Smooth muscle cell (in vitro differentiated cells): ENCODE data around the gene OR1L8. TPM values are rescaled to one million over a fixed set of nuclear protein-coding genes. Genes with fewer than 3 reads are reported as not detected.
"Not testable (repeated sequence)": the region's sequence is repeated elsewhere in the genome, so short reads cannot be mapped to it uniquely, and the experiment has no call there.

Source experiments
- DNase-seq: peaks from one replicate; lab custom pipeline; 2025; ENCODE audit not compliant: unreplicated experiment; lab: John Stamatoyannopoulos, UW
- H2AFZ ChIP-seq: fragments of 200-600 bp; sonication (generic); 2 replicates; pipeline ENCODE4 v1.6.0; 2016; ENCODE audit warnings: antibody characterized with exemption, low read depth, mild to moderate bottlenecking
- H3F3A ChIP-seq: fragments of 200-600 bp; sonication (generic); 2 replicates; pipeline ENCODE4 v1.6.0; 2017; ENCODE audit warnings: antibody characterized with exemption, low read depth
- H3K27ac ChIP-seq: fragments of 200-600 bp; sonication (generic); 2 replicates; pipeline ENCODE4 v1.5.1; 2016; ENCODE audit warnings: low read depth, mild to moderate bottlenecking
- H3K27me3 ChIP-seq: fragments of 200-600 bp; sonication (generic); 2 replicates; pipeline ENCODE4 v1.6.1; 2016; ENCODE audit warnings: low read depth, mild to moderate bottlenecking
- H3K36me3 ChIP-seq: fragments of 200-600 bp; sonication (generic); 2 replicates; pipeline ENCODE4 v1.5.1; 2016; ENCODE audit warnings: low read depth
- H3K4me1 ChIP-seq: fragments of 200-600 bp; sonication (generic); 2 replicates; pipeline ENCODE4 v1.5.1; 2016; ENCODE audit warnings: low read depth
- H3K4me2 ChIP-seq: fragments of 200-600 bp; sonication (generic); 2 replicates; pipeline ENCODE4 v1.6.0; 2016; ENCODE audit warnings: mild to moderate bottlenecking
- H3K4me3 ChIP-seq: fragments of 200-600 bp; sonication (generic); 2 replicates; pipeline ENCODE4 v1.5.1; 2016; ENCODE audit warnings: mild to moderate bottlenecking
- H3K79me2 ChIP-seq: fragments of 200-600 bp; sonication (generic); 2 replicates; pipeline ENCODE4 v1.6.0; 2016; ENCODE audit warnings: low read depth, mild to moderate bottlenecking
- H3K9ac ChIP-seq: fragments of 200-600 bp; sonication (generic); 2 replicates; pipeline ENCODE4 v1.6.0; 2016; ENCODE audit warnings: low read depth
- H3K9me3 ChIP-seq: fragments of 200-600 bp; sonication (generic); replicated peaks from 2 replicates; pipeline ENCODE4 v1.5.1; 2016; ENCODE audit warnings: low read depth
- H4K20me1 ChIP-seq: fragments of 200-600 bp; sonication (generic); 2 replicates; pipeline ENCODE4 v1.6.0; 2016; ENCODE audit warnings: low read depth
- WGBS: methylation state at CpG from one replicate; pipeline ENCODE4 v1.1.7; 2016; ENCODE audit warnings: low lambda C conversion rate; 5-methylcytosine and 5-hydroxymethylcytosine counted together
- polyA plus RNA-seq: library from polyadenylated mRNA; unstranded; fragments of >200 nt; fragmentation: Nextera tagmentation; extraction: Ambion mirVana; gene quantifications from 2 replicates; pipeline ENCODE4 v1.2.1, GENCODE V29; 2016
- total RNA-seq: library from RNA; depleted of rRNA; stranded (reverse); fragments of >200 nt; gene quantifications from 2 replicates; pipeline ENCODE4 v1.2.3, GENCODE V29; 2014
- TF ChIP-seq, protein P1 (sequence below): fragments of 200-600 bp; sonication (generic); IDR thresholded peaks from 2 replicates; pipeline ENCODE4 v1.5.1; 2017; ENCODE audit warnings: borderline replicate concordance, mild to moderate bottlenecking, antibody characterized with exemption; ENCODE audit not compliant: insufficient read depth, poor library complexity, severe bottlenecking

OR1L8 gene
- total and polyA plus RNA-seq, 2 experiments from 2014 or later: not detected

DNA sequence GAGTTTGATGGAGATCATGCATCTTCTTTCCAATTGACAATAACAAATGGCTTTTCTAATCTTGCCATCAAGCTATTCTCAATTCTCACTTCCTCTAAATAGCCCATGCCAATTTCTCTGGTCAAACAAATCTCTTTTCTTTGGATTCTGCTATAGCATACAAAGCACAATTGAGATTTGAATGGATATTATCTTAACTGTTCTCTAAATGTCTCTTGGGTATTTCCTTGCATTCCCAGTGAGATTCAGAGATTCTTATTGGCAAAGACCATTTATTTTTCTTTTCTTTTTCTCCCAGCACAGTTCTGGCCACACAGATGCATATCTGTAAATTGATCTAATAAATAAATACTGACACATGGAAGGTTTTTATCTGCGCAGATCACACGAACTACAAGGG lies 30.4 kb downstream of the OR1L8 start, which contains the start of gene OR1N2:
Gene OR1N2, plus strand, starts transcription at position 301 of the 400 bp plus-strand sequence. CDS start 100 bp downstream, outside the sequence.
- TF ChIP-seq, protein P1, sequence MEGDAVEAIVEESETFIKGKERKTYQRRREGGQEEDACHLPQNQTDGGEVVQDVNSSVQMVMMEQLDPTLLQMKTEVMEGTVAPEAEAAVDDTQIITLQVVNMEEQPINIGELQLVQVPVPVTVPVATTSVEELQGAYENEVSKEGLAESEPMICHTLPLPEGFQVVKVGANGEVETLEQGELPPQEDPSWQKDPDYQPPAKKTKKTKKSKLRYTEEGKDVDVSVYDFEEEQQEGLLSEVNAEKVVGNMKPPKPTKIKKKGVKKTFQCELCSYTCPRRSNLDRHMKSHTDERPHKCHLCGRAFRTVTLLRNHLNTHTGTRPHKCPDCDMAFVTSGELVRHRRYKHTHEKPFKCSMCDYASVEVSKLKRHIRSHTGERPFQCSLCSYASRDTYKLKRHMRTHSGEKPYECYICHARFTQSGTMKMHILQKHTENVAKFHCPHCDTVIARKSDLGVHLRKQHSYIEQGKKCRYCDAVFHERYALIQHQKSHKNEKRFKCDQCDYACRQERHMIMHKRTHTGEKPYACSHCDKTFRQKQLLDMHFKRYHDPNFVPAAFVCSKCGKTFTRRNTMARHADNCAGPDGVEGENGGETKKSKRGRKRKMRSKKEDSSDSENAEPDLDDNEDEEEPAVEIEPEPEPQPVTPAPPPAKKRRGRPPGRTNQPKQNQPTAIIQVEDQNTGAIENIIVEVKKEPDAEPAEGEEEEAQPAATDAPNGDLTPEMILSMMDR: no peak
- no peak within 1 kb of the TSS for H3K9ac ChIP-seq
- no peak within 1 kb of the TSS for H3K4me3 ChIP-seq
- no peak within 1 kb of the TSS for H2AFZ ChIP-seq
- no peaks in the 10 kb centered on the region for H4K20me1 ChIP-seq
- no peaks in the 10 kb centered on the region for H3K27me3 ChIP-seq
- H3K4me2 ChIP-seq: no peak within 1 kb of the TSS
- H3F3A ChIP-seq: no peaks in the 10 kb centered on the region
- no peaks in the 10 kb centered on the region for H3K4me1 ChIP-seq
- H3K36me3 ChIP-seq: no peaks in the 10 kb centered on the region
- peaks cover 3% of the 10 kb centered on the region for H3K9me3 ChIP-seq
- DNase-seq: no peak
- H3K27ac ChIP-seq: no peak within 1 kb of the TSS
- no peaks in the 10 kb centered on the region for H3K79me2 ChIP-seq
- 77% methylated on average over 2 of the region's 2 CpGs for WGBS

DNA sequence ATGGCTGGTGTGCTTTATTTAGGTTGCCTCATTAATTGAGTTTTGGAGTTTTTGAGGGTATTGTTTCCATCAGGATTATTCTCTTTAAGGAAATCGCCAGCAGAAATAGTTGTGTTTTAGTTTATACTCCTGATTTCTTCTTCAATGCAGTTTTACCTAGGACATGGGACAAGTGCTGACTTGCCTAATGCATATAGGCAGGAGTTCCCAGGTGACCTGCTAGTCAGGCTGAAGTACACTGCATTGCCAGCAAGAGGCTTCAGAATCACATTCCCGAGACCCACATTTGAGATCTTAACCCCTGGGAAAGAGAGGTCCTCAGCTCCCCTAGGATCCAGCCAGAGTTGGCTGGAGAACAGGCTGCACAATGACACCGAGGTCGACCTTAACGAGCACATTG lies 31.8 kb downstream of the OR1L8 start:
- no peaks in the 10 kb centered on the region for H3K4me1 ChIP-seq
- no peaks in the 10 kb centered on the region for H3K36me3 ChIP-seq
- peaks cover 3% of the 10 kb centered on the region for H3K9me3 ChIP-seq
- H3K9ac ChIP-seq: no peak overlapping the region
- no peak for DNase-seq
- WGBS: 67% methylated on average over 5 of the region's 5 CpGs
- no peaks in the 10 kb centered on the region for H3K27me3 ChIP-seq
- TF ChIP-seq, protein P1: no peak
- H3K27ac ChIP-seq: no peak overlapping the region
- H2AFZ ChIP-seq: no peak overlapping the region
- no peaks in the 10 kb centered on the region for H4K20me1 ChIP-seq
- no peaks in the 10 kb centered on the region for H3F3A ChIP-seq
- H3K4me2 ChIP-seq: no peak overlapping the region
- no peak overlapping the region for H3K4me3 ChIP-seq
- H3K79me2 ChIP-seq: no peaks in the 10 kb centered on the region

DNA sequence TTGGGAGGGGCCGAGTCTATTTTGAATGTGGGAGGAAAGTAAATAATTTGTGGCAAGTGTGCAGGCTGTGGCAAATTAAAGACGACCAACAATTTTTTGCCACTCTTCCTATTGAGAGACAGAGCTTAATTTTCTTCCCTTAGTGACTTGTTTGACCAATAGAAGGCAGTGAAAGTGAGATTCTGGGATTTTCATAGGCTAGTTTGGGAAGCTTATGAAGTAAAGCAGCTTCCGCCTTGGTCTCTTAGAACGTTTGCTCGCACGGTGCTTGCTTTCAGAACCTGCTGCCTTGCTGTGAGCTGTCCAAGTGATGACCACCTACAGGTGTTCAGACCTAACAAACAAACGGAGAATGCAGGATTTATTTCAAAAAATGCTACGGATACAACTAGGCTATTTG lies 37.0 kb downstream of the OR1L8 start:
- peaks cover 5% of the 10 kb centered on the region for H3K9me3 ChIP-seq
- 78% methylated on average over 8 of the region's 8 CpGs for WGBS
- H3K4me2 ChIP-seq: no peak overlapping the region
- DNase-seq: no peak
- H3K27ac ChIP-seq: no peak overlapping the region
- no peaks in the 10 kb centered on the region for H4K20me1 ChIP-seq
- no peaks in the 10 kb centered on the region for H3K4me1 ChIP-seq
- H3K79me2 ChIP-seq: no peaks in the 10 kb centered on the region
- H3K27me3 ChIP-seq: no peaks in the 10 kb centered on the region
- H2AFZ ChIP-seq: no peak overlapping the region
- H3K4me3 ChIP-seq: no peak overlapping the region
- H3K9ac ChIP-seq: no peak overlapping the region
- H3F3A ChIP-seq: no peaks in the 10 kb centered on the region
- TF ChIP-seq, protein P1: no peak
- no peaks in the 10 kb centered on the region for H3K36me3 ChIP-seq

DNA sequence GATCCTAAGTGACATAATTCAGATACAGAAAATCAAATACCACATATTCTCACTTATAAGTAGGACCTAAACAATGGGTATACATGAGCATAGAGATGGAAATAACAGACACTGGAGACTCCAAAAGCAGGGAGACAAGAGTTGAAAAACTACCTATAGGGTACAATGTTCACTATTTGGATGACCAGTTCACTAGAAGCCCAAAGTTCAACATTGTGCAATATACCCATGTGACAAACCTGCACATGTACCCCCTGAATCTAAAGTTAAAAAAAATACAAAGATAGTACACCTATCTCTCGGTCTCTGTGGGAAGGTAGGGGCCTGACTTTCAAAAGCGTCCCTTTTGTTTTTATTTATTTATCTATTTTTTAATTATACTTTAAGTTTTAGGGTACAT lies 44.4 kb downstream of the OR1L8 start:
- H3K36me3 ChIP-seq: no peaks in the 10 kb centered on the region
- H3K79me2 ChIP-seq: no peaks in the 10 kb centered on the region
- no peak overlapping the region for H3K4me3 ChIP-seq
- H4K20me1 ChIP-seq: no peaks in the 10 kb centered on the region
- H3K27ac ChIP-seq: no peak overlapping the region
- WGBS: 60% methylated on average over 2 of the region's 2 CpGs
- TF ChIP-seq, protein P1: no peak
- H3K27me3 ChIP-seq: no peaks in the 10 kb centered on the region
- H3K4me1 ChIP-seq: no peaks in the 10 kb centered on the region
- no peak overlapping the region for H3K4me2 ChIP-seq
- H3F3A ChIP-seq: no peaks in the 10 kb centered on the region
- H3K9ac ChIP-seq: no peak overlapping the region
- H3K9me3 ChIP-seq: peaks cover 6% of the 10 kb centered on the region
- no peak for DNase-seq
- no peak overlapping the region for H2AFZ ChIP-seq

DNA sequence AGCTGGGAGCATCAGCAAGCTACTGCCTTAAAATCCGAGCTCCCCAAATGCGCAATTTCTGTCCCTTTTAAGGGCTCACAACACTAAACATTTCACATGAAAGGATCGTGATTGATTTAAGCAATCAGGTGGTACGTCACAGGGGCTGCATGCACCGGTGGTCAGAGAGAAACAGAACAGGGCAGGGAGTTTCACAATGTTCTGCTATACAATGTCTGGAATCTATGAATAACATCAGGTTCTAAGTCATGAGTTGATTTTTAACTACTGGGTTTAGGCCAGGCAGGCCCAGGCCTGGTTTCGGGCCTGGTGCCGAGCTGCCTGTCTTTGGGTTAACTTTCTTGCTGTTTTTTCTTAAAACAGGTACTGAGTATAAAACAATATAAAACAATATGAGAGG lies 46.1 kb downstream of the OR1L8 start:
- not testable (repeated sequence) for H3K4me2 ChIP-seq

More for the DNA sequence above, 46.1 kb downstream of the OR1L8 start:
- not testable (repeated sequence) for H3K9me3 ChIP-seq, H4K20me1 ChIP-seq, H3K9ac ChIP-seq, H3F3A ChIP-seq, H3K36me3 ChIP-seq, H2AFZ ChIP-seq, H3K27me3 ChIP-seq, DNase-seq, H3K4me3 ChIP-seq, H3K4me1 ChIP-seq, H3K27ac ChIP-seq, H3K79me2 ChIP-seq
- 41% methylated on average over 7 of the region's 7 CpGs for WGBS
